Measurements from ENCODE around the gene PTPRN2. TPM values are rescaled to one million over a fixed set of nuclear protein-coding genes. Genes with fewer than 3 reads are reported as not detected.

PTPRN2 gene
- total and polyA plus RNA-seq, 2 experiments from 2014 or later, result 0.28 TPM; not detected in 1

DNA sequence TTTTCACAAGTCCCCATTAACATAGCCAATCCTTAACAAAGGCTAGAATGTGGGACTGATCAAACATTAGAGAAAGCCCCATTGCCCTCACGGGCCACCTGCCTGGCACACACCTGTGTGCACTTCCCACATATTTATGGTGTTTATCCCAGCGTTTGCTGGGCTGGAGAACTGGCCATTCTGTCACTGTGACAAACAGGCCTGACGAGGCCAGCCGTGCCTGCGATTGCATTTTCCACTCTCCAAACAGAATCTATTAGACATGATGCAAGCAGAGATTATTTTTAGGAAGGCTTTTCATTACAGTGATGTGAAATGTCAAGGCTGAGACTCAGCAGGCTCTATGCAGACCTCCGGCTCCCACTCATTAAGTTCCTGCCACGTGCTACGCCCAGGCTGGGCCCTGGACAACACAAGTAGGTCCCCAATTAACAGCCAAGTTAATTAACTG, 20.4 kb downstream of the PTPRN2 start:
- Histone ChIP-seq H3K27ac (no peak overlapping the region), H3K36me3 (no peaks in the 10 kb centered on the region), H3K27me3 (peaks cover 26% of the 10 kb centered on the region), H3K4me1 (ENCODE audit: low read depth) (no peaks in the 10 kb centered on the region), H3K4me3 (no peak overlapping the region), H3K9me3 (ENCODE audit: low read depth) (no peaks in the 10 kb centered on the region)
- no peak for DNase-seq (ENCODE audit: low read depth in 1 of 2, low spot score in 1 of 2)
- TF ChIP-seq, protein P1, sequence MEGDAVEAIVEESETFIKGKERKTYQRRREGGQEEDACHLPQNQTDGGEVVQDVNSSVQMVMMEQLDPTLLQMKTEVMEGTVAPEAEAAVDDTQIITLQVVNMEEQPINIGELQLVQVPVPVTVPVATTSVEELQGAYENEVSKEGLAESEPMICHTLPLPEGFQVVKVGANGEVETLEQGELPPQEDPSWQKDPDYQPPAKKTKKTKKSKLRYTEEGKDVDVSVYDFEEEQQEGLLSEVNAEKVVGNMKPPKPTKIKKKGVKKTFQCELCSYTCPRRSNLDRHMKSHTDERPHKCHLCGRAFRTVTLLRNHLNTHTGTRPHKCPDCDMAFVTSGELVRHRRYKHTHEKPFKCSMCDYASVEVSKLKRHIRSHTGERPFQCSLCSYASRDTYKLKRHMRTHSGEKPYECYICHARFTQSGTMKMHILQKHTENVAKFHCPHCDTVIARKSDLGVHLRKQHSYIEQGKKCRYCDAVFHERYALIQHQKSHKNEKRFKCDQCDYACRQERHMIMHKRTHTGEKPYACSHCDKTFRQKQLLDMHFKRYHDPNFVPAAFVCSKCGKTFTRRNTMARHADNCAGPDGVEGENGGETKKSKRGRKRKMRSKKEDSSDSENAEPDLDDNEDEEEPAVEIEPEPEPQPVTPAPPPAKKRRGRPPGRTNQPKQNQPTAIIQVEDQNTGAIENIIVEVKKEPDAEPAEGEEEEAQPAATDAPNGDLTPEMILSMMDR (IDR thresholded peaks at IDR 0.05; ENCODE audit: low read depth, low read length), result no peak

DNA sequence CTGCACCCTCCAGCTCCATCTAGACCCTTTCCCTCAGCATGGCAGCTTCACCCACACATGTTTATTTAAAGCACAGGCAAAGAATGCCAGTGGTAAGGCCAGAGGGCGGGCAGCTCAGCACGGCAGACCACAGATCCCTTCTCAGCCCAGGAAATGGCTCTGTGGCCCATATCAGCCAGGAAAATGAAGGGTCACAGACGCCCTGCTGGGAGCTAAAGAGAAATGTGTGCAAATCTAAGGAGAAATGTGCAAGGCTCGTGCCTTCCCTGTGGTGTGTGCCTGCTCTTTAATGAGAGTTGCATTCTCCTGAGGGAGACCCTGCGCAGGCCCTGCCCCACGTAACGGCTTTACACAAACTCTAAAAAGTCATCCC, 23.0 kb downstream of the PTPRN2 start:
- DNase-seq (ENCODE audit: low read depth in 1 of 2, low spot score in 1 of 2), result no peak
- Histone ChIP-seq H3K36me3 (no peaks in the 10 kb centered on the region), H3K4me3 (no peak overlapping the region)

DNA sequence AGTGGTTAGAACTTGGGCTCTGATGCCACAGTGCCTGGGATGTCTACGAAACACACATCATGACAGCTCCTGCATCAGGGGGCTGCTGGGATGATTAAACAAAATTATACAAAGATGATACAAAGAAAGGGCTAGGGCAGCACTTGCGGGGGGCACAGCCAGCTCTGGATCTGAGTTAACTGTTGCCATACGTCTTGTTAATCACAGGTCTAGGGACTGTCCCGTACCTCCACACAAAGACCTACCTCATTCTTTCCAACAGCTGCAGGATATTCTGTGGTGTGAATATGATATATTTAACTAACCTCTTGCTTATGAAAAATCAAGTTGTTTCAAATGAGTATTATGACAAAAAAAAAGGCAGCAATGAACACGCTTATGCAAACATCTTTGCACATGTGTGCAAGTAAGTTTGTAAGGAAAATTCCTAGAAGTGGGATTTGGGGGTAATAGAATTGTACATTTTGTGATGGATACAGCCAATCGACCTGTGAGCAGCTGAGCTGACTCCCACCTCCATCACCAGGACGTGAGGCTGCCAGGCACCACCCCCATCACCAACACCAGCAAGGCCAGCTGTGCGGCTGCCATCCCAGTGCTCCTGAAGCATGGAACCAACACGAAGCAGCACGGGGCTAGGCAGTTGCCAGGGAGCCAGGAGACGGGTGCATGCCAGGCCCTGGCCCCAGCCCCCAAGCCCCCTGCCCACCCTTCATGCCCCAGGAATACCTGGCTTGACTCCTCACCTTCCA, 23.5 kb downstream of the PTPRN2 start:
- no peak for DNase-seq (ENCODE audit: low read depth in 1 of 2, low spot score in 1 of 2)
- H3K9me3 ChIP-seq (ENCODE audit: low read depth), result no peaks in the 10 kb centered on the region
- peaks cover 7% of the 10 kb centered on the region for H3K27me3 ChIP-seq
- H3K27ac ChIP-seq, result no peak overlapping the region
- TF ChIP-seq, protein P1 (IDR thresholded peaks at IDR 0.05; ENCODE audit: low read depth, low read length), result no peak
- H3K4me3 ChIP-seq, result no peak overlapping the region
- H3K4me1 ChIP-seq (ENCODE audit: low read depth), result no peaks in the 10 kb centered on the region
- no peaks in the 10 kb centered on the region for H3K36me3 ChIP-seq

More for the DNA sequence above, 23.0 kb downstream of the PTPRN2 start:
- TF ChIP-seq, protein P1 (IDR thresholded peaks at IDR 0.05; ENCODE audit: low read depth, low read length), result no peak
- Histone ChIP-seq H3K27me3 (peaks cover 13% of the 10 kb centered on the region), H3K27ac (no peak overlapping the region), H3K4me1 (ENCODE audit: low read depth) (no peaks in the 10 kb centered on the region), H3K9me3 (ENCODE audit: low read depth) (no peaks in the 10 kb centered on the region)

DNA sequence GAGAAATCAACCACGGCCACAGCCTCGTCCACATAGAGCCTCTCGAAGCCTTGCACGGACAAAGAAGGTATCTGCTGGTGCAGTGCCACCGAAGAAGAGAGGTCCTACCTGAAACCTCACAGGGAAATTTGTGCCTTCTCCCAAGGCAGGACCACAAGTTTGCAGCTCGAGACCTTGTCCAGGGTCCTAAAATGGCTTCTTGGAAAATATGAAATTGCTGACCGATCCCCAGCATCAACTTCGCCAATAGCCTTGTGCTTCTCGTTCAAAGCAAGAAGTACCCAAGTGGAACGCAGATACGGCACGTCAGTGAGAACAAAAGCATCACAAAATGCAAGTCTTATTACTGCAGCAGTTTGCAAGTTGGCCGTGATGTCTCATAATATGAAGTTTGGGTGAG, 24.6 kb downstream of the PTPRN2 start:
- H3K4me1 ChIP-seq (ENCODE audit: low read depth), result no peaks in the 10 kb centered on the region
- H3K36me3 ChIP-seq, result no peaks in the 10 kb centered on the region
- DNase-seq (ENCODE audit: low read depth in 1 of 2, low spot score in 1 of 2), result no peak
- no peaks in the 10 kb centered on the region for H3K9me3 ChIP-seq (ENCODE audit: low read depth)
- TF ChIP-seq, protein P1 (IDR thresholded peaks at IDR 0.05; ENCODE audit: low read depth, low read length), result no peak
- H3K4me3 ChIP-seq, result no peak overlapping the region
- peaks cover 3% of the 10 kb centered on the region for H3K27me3 ChIP-seq
- H3K27ac ChIP-seq, result no peak overlapping the region

DNA sequence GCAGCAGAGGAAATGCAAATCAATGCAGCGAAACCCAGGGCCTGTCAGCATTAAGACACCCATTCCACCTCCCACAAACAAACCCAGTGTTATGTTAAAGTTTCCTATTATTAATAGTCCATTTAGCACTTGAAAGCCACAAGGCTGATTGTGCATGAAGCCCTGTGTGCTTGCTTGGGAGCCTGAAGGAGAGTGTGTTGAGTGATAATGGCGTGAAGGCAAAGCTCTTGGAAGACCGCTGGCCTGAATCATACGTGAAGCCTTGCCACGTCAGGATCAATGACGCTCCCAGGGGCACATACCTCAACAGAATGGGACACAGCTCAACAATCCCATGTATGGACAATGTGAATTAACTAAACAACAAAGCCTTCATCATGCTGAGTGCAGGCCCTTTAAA, 25.1 kb downstream of the PTPRN2 start:
- no peaks in the 10 kb centered on the region for H3K4me1 ChIP-seq (ENCODE audit: low read depth)
- no peak overlapping the region for H3K4me3 ChIP-seq
- no peaks in the 10 kb centered on the region for H3K36me3 ChIP-seq
- TF ChIP-seq, protein P1 (IDR thresholded peaks at IDR 0.05; ENCODE audit: low read depth, low read length), result no peak
- no peak overlapping the region for H3K27ac ChIP-seq
- no peaks in the 10 kb centered on the region for H3K27me3 ChIP-seq
- H3K9me3 ChIP-seq (ENCODE audit: low read depth), result no peaks in the 10 kb centered on the region
- DNase-seq (ENCODE audit: low read depth in 1 of 2, low spot score in 1 of 2), result no peak

All from cardiac muscle cell (in vitro differentiated cells and primary cell).